HAP-1 (cell line): ENCODE results near the gene FAM32A.

Experiments used
- DNase-seq, 2 experiments: peaks; one replicate each; pipeline ENCODE4 v3.0.0-alpha.2; 2016 to 2020; ENCODE audit warnings: low spot score in 2 of 2
- H3K27me3 ChIP-seq: fragments of 250-450 bp; sonication (Bioruptor Pico); 2 replicates; pipeline ENCODE4 v1.5.1; 2020; ENCODE audit warnings: low read depth, mild to moderate bottlenecking, moderate library complexity
- H3K36me3 ChIP-seq: fragments of 250-450 bp; sonication (Bioruptor Pico); replicated peaks from 2 replicates; pipeline ENCODE4 v1.5.1; 2020; ENCODE audit warnings: mild to moderate bottlenecking
- H3K4me1 ChIP-seq: fragments of 250-450 bp; sonication (Bioruptor Pico); 2 replicates; pipeline ENCODE4 v1.5.1; 2020; ENCODE audit warnings: mild to moderate bottlenecking
- H3K4me3 ChIP-seq: fragments of 250-450 bp; sonication (Bioruptor Pico); 2 replicates; pipeline ENCODE4 v1.5.1; 2020; ENCODE audit warnings: mild to moderate bottlenecking, moderate library complexity
- H3K9me3 ChIP-seq: fragments of 250-450 bp; sonication (Bioruptor Pico); 2 replicates; pipeline ENCODE4 v1.5.1; 2020; ENCODE audit warnings: mild to moderate bottlenecking, moderate library complexity
- in situ Hi-C: fragments of 300-500 bp; cut with MboI; formaldehyde crosslinking; loops from 3 replicates; pipeline ENCODE4 v1.14.3; 2020; ENCODE audit warnings: low sequenced_read_pairs, inconsistent platforms, mixed read lengths

FAM32A gene

GRCh38 chr19:16180611-16181010 lies 4.6 kb upstream of the FAM32A start:
- Histone ChIP-seq H3K27me3 (no peaks in the 10 kb centered on the region), H3K36me3 (no peaks in the 10 kb centered on the region), H3K9me3 (no peaks in the 10 kb centered on the region), H3K4me3 (no peak overlapping the region), H3K4me1 (no peaks in the 10 kb centered on the region)
- no peak for DNase-seq
- in situ Hi-C loops, result no loop called here

GRCh38 chr19:16184665-16185122 lies 516 bp upstream of the FAM32A start:
- Histone ChIP-seq H3K4me3 (peak overlapping the region; percentile 79), H3K4me1 (no peaks in the 10 kb centered on the region), H3K27me3 (no peaks in the 10 kb centered on the region), H3K9me3 (no peaks in the 10 kb centered on the region), H3K36me3 (peaks cover 16% of the 10 kb centered on the region)
- in situ Hi-C loops, result loop anchor here (5.0 kb wide), 1 partner anchor 142 kb away; no protein-coding TSS in a partner anchor
- DNase-seq, result no peak

GRCh38 chr19:16185768-16186123 lies 536 bp downstream of the FAM32A start:
- Histone ChIP-seq H3K9me3 (no peaks in the 10 kb centered on the region), H3K4me1 (no peaks in the 10 kb centered on the region), H3K4me3 (peak overlapping the region; percentile 79), H3K27me3 (no peaks in the 10 kb centered on the region), H3K36me3 (peaks cover 27% of the 10 kb centered on the region)
- in situ Hi-C loops, result loop anchor here (5.0 kb wide), 1 partner anchor 143 kb away; no protein-coding TSS in a partner anchor
- DNase-seq, result peak; percentile 23 to 71

- in situ Hi-C loops, result loop anchor here (5.0 kb wide), 1 partner anchor 146 kb away; no protein-coding TSS in a partner anchor
- Histone ChIP-seq H3K36me3 (peaks cover 43% of the 10 kb centered on the region), H3K27me3 (no peaks in the 10 kb centered on the region), H3K4me3 (no peak overlapping the region), H3K9me3 (no peaks in the 10 kb centered on the region), H3K4me1 (peaks cover 4% of the 10 kb centered on the region)
- no peak for DNase-seq
Observed at GRCh38 chr19:16188521-16188920, 3.3 kb downstream of the FAM32A start.

GRCh38 chr19:16190198-16190597 lies 5.0 kb downstream of the FAM32A start:
- no peaks in the 10 kb centered on the region for H3K9me3 ChIP-seq
- peaks cover 6% of the 10 kb centered on the region for H3K4me1 ChIP-seq
- H3K4me3 ChIP-seq, result no peak overlapping the region
- in situ Hi-C loops, result no loop called here
- H3K36me3 ChIP-seq, result peaks cover 43% of the 10 kb centered on the region
- DNase-seq, result no peak
- no peaks in the 10 kb centered on the region for H3K27me3 ChIP-seq

GRCh38 chr19:16190736-16191135 lies 5.5 kb downstream of the FAM32A start:
- Histone ChIP-seq H3K27me3 (no peaks in the 10 kb centered on the region), H3K4me3 (no peak overlapping the region), H3K4me1 (peaks cover 6% of the 10 kb centered on the region), H3K36me3 (peaks cover 43% of the 10 kb centered on the region), H3K9me3 (no peaks in the 10 kb centered on the region)
- DNase-seq, result no peak
- in situ Hi-C loops, result no loop called here

GRCh38 chr19:16191216-16191908 lies 6.2 kb downstream of the FAM32A start:
- Histone ChIP-seq H3K4me3 (no peak overlapping the region), H3K4me1 (peaks cover 6% of the 10 kb centered on the region), H3K36me3 (peaks cover 43% of the 10 kb centered on the region), H3K9me3 (no peaks in the 10 kb centered on the region), H3K27me3 (no peaks in the 10 kb centered on the region)
- no peak for DNase-seq
- in situ Hi-C loops, result no loop called here

- H3K4me3 ChIP-seq, result no peak overlapping the region
- no peaks in the 10 kb centered on the region for H3K27me3 ChIP-seq
- in situ Hi-C loops, result no loop called here
- DNase-seq, result peak; percentile 75 to 77
- H3K9me3 ChIP-seq, result no peaks in the 10 kb centered on the region
- H3K36me3 ChIP-seq, result peaks cover 32% of the 10 kb centered on the region
- H3K4me1 ChIP-seq, result peaks cover 8% of the 10 kb centered on the region
Observed at GRCh38 chr19:16193466-16193865, 8.3 kb downstream of the FAM32A start.

GRCh38 chr19:16197188-16197621 lies 12.0 kb downstream of the FAM32A start:
- Histone ChIP-seq H3K27me3 (no peaks in the 10 kb centered on the region), H3K36me3 (peaks cover 5% of the 10 kb centered on the region), H3K9me3 (no peaks in the 10 kb centered on the region), H3K4me1 (peaks cover 8% of the 10 kb centered on the region), H3K4me3 (peak overlapping the region; percentile 96)
- in situ Hi-C loops, result no loop called here
- DNase-seq, result no peak

- Histone ChIP-seq H3K4me3 (peak within 1 kb of the TSS; percentile 96), H3K36me3 (peaks cover 8% of the 10 kb centered on the region; the same call in 1 of the 2 replicates), H3K9me3 (no peaks in the 10 kb centered on the region), H3K4me1 (peaks cover 8% of the 10 kb centered on the region), H3K27me3 (no peaks in the 10 kb centered on the region)
- in situ Hi-C loops, result no loop called here
- peak; percentile 97 to 99 for DNase-seq
Observed at GRCh38 chr19:16197622-16198369, 12.6 kb downstream of the FAM32A start, which contains the start of gene AP1M1. Gene AP1M1 (plus strand): TSS chr19:16197911. CDS start chr19:16198027, 116 bp downstream.

GRCh38 chr19:16198370-16198651 lies 13.1 kb downstream of the FAM32A start:
- Histone ChIP-seq H3K27me3 (no peaks in the 10 kb centered on the region), H3K9me3 (no peaks in the 10 kb centered on the region), H3K4me1 (peaks cover 7% of the 10 kb centered on the region), H3K4me3 (peak overlapping the region; percentile 96), H3K36me3 (peaks cover 13% of the 10 kb centered on the region)
- DNase-seq, result no peak
- in situ Hi-C loops, result no loop called here

GRCh38 chr19:16199275-16199932 lies 14.2 kb downstream of the FAM32A start:
- DNase-seq, result no peak
- no peak overlapping the region; the same call in 1 of the 2 replicates for H3K4me3 ChIP-seq
- in situ Hi-C loops, result no loop called here
- H3K4me1 ChIP-seq, result 0 out of 2 replicates have a peak, but pooled peaks cover 3% of the 10 kb centered on the region
- peaks cover 17% of the 10 kb centered on the region for H3K36me3 ChIP-seq
- H3K27me3 ChIP-seq, result no peaks in the 10 kb centered on the region
- H3K9me3 ChIP-seq, result no peaks in the 10 kb centered on the region

GRCh38 chr19:16200038-16201010 lies 15.1 kb downstream of the FAM32A start:
- no peak overlapping the region for H3K4me3 ChIP-seq
- in situ Hi-C loops, result no loop called here

More at GRCh38 chr19:16200038-16201010, 15.1 kb downstream of the FAM32A start:
- H3K36me3 ChIP-seq, result peaks cover 17% of the 10 kb centered on the region
- no peaks in the 10 kb centered on the region for H3K9me3 ChIP-seq
- DNase-seq, result no peak
- 0 out of 2 replicates have a peak, but pooled peaks cover 3% of the 10 kb centered on the region for H3K4me1 ChIP-seq
- H3K27me3 ChIP-seq, result no peaks in the 10 kb centered on the region
